Measurements from ENCODE around the gene SULF2. TPM values are rescaled to one million over a fixed set of nuclear protein-coding genes. Genes with fewer than 3 reads are reported as not detected.
A peak's percentile ranks its signal among the peaks of the same experiment; 100 is the strongest.

The SULF2 gene
- total RNA-seq, 1 donor from 2014 or later, result 68.0 TPM

DNA sequence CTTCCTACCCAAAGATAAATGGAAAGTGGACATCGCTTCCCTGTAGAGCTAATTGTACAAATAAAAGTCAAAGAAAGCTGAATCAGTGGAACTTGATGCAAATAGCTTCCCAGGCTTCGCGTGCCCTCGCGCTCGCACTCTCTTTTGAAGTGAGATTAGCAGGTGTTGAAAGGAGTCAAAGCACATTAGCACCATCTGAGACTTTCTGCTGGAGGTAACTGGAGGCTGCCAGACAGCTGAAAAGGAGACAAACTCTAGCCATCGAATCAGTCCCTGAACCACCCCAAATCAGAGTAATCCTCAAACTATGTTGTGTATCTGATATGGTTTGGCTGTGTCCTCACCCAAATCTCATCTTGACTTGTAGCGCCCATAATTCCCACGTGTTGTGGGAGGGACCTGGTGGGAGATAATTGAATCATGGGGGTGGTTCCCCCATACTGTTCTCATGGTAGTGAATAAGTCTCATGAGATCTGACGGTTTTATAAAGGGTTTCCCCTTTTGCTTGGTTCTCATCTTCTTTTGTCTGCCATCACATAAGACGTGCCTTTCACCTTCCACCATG lies 23.7 kb downstream of the SULF2 start:
- peak; percentile 58 for DNase-seq

DNA sequence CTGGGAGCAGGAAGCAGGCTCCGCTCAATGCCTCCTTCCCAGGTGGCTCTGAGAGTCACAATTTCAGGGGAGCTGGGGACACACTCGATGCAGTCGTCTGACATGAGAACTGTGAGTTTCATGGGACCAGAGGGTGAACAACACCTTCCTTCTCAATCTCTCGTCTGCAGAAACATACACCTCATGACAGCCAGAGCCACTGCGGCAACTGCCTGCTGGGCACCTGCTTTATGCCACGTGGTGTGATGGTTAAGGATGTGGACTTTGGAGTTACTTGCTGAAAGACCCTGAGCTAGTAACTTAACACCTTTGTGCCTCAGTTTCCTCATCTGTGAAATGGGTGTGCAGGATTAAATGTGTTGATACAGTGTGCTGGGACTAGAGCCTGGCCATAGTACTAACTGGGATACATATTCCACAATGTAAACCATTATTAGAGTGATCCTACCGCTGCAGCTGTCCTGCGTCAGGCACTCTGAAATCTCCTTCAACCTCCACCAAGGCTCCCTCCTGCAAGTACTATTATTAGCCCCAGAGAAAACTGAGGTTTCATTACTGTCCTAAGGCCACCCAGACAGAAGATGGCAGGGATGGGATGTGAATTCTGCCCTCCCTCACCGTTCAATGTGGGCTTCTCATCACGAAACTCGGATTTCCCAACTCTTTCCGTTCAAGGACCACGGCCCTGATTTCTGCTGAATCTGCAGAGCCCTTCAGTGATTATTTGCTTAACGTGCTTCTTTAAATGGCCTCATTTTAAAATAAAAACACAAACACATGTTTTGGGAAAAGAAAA lies 24.4 kb downstream of the SULF2 start:
- DNase-seq, result peak; percentile 53

- no peak for DNase-seq
These were observed 26.5 kb downstream of the SULF2 start for GRCh38 chr20:47758517-47759450.

- DNase-seq, result no peak
These were observed 27.9 kb downstream of the SULF2 start for GRCh38 chr20:47757145-47758035.

DNA sequence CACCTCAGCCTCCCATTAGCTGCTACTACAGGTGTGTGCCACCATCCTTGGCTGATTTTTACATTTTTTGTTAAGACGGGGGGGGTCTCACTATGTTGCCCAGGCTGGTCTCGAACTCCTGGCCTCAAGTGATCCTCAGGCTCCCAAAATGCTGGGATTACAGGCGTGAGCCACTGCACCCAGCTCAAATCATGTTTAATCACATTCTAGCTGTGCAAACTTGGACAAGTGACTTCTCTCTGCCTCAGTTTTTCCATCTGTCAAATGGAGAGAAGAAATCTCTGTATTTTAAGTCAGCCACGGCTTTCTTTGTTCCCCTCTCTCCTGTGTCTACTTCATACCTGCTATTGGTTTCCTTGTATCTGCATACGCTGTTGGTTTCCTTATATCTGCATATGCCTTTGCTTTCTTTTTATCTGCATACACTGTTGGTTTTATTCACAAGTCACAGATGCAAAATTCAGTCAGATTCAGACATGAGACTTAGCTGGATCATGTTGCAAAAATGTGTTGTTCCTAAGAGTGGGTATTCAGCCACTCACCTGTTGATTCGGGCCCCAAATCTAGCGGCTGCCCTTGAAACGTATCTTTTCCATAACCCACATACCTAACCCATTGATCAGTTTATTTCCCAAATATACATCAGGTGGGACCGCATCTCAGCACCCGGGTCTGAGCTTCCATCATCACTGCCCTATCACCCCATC lies 30.2 kb downstream of the SULF2 start:
- DNase-seq, result no peak

DNA sequence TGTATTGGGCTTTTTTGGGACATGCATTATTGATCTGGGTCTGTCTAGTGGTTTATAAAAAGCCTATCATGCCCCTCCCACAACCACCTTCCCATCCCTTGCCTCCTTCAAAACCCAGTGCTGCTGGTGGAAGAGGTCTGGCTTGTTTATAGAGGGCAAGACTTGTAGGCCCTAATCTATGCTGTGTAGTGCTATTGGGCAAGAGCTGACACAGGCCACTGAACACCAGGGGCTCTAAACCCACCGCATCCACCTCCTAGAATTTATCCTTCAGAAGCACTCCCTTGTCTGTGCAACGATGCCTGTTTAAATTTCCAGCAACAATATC lies 30.9 kb downstream of the SULF2 start:
- DNase-seq, result no peak

DNA sequence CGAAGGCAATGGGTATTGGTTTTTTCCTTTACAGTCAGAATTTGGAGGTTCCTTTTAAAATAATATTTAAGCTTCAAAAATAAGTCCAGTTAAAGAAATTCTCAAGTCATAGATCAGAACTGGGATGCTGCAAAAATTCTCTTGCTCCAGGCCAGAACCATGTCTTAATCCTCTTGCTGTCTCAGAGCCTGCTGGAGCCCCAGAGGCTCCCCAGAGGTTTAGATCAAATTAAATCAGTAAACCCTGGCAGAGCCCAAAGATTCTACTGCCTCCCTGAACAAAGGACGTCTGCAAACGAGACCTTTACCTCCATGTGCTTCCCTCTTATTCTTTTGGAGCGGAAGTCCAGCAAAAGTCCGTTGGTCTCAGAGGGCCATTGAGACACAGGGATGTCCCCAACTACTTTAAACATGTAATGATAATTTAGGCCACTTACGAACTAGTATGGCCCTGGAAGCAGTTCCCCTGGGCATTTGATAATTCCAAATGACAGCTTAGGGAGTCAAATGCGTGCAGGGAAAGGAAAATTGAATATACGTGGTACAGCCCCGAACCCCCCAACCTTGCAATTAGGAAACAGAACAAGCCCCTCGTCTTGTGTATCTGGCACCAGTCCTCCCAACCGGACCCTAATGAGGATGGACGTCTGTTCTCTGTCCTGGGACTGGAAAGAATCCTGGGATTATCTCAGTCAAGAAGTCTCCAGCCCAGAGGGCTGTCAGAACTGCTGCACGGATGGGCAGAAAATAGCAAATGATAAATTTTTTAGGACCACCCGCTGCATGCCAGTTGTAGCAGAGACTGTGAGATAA lies 31.5 kb downstream of the SULF2 start:
- no peak for DNase-seq

DNA sequence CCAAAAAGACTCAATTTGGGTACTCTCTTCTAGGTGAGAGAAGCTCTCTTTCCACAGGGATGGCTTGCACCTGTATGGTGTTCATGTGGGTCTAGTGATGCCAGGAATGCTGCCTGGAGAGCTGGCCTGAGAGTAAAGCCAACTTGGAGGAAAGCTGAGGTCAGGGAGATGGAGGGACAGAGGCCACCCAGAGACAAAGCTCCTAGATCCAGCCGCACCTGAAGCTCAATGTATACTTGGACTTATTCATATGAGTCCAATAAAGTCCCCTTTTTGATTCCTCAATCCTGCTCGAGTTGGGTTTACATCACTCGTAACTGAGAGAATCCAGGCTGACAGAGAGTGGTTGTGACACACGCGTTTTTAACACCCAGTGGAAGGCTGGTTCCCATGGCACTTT lies 33.8 kb downstream of the SULF2 start:
- no peak for DNase-seq

GRCh38 chr20:47749339-47749738 lies 35.9 kb downstream of the SULF2 start:
- peak; percentile 77 for DNase-seq

- DNase-seq, result no peak
These were observed 36.5 kb downstream of the SULF2 start for GRCh38 chr20:47748823-47749222.

DNA sequence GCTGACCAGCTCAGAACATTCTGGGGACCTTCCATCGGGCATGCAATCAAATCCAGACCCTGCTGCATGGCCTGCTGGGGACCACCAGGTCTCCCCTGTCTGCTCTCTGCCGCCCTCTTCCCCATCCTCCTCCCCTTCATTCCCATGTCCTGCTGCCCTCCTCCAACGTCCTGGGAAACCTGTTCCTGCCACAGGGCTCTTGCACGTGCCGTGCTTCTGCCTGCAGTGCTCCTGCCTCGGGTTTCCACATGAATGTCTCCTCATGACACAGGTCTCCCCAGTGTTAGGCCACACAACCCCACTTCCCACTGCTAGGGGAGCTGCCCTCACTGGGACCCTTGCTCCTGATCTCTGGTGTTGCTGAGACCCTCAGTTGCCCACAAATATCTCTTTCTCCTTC lies 37.2 kb downstream of the SULF2 start:
- no peak for DNase-seq

GRCh38 chr20:47747669-47748031 lies 37.6 kb downstream of the SULF2 start:
- DNase-seq, result no peak

DNA sequence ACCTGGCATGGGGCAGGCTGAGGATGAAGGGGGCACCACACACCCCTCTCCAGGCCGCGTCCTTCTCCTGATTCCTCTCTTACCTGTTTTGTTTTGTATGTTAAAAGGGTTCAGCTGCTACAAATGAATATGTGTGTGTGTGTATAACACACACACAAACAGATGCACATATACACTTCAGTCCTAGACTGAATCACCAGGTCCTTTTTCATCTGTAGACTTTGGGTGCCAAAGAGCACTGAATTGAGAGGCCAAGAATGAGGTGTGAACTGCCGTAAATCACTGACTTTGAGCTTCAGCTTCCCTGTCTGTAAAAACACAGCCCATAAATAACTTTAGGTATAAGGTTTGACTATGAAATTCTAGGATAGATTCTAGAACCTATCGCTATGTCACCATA lies 40.5 kb downstream of the SULF2 start:
- DNase-seq, result no peak

DNA sequence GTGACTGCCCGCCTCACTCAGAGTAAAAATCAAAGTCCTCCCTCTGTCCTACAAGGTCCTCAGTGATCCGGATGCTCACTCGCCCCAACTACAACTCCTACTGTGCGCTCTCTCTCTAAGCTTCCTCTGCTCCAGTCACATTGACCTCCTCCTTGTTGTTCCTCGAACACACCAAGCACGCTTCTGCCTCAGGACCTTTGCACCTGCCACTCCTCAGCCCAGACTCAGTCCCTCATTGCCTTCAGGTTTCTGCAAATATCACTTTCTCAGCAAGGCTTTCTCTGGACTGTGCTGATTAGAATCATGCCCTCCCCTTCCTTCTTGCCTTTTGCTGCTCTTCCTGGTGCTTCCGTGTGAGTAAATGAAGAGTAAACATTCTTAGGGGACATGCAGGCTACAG lies 41.6 kb downstream of the SULF2 start:
- DNase-seq, result no peak

DNA sequence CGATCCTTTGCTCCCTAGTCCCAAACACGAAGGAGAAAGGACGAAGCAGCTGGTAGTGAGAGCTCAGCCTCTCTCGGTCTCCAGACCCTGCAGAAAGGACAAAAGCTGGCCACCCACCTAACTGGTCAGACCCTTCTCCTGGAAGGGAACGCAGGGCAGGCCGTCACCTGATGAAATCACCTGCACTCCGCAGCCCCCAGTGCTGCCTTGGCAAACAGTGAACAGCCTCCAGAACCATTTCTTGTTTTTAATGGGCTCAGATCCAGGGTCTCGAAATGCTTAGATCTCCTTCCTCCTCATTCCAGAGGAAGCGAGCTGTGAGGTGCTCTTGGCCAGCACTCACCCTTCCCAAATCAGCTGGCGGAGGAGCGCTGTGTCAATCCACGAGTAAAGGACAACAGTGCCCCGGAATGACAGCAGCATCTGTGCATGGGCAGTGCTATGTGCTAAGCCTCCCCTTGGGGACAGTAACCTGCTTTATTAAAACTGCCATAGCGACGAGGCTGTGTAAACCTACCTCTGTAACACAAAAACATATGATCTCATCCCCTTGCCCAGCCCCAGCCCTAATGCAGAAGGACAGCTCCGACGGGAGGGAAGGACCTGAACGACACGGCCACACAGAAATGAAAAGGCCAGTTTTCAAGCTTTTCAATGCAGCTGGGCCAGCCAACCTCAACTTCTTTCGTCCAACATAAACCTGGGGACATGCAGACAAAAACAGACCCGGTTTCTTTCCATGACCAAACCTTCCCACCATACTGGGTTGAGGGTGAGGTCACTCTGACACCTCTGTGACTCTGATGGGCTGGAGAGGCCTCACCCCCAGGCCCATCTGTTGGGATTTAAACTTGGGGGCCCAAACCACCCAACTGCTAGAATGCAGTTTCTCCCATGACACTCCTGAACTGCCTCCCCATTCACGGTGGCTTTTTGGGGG lies 43.3 kb downstream of the SULF2 start:
- DNase-seq, result peak; percentile 89

DNA sequence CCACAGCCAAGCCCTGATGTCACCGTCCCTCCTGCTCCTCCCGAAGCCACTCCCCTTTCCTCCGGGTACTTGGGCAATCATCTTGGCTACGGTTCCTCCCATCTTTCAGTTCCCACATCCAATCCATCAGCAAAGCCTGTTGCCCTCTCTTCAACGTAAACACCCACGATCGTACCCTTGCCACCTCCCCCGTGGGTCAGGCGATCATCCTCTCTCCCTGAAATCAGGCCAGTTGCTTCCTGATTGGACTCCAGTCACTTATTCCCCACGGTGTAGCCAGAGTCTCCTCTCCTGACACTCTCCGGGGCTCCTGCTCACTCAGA lies 44.5 kb downstream of the SULF2 start:
- no peak for DNase-seq

- DNase-seq, result no peak
These were observed 45.0 kb downstream of the SULF2 start for GRCh38 chr20:47740121-47740861.

DNA sequence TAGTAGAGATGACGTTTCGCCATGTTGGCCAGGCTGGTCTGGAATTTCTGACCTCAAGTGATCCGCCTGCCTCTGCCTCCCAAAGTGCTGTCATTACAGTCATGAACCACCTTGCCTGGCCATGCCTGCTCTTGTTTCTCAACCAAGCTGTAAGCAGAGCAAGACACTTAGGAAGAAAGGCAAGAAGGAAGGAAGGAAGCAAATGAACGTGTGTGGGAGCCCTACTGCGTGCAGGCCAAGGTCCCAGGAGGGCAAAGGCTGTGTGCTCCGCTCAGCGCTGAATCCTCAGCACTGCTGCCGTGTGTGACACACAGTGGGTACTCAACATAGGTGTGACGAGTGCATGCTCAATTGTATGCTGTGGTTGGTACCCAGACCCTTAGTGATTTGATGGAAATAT lies 47.4 kb downstream of the SULF2 start:
- no peak for DNase-seq

- no peak for DNase-seq
These were observed 48.6 kb downstream of the SULF2 start for GRCh38 chr20:47736570-47737152.
